GM19328 (cell line): Measurements from ENCODE around the gene TCP1.
"Not testable (repeated sequence)": the region's sequence is repeated elsewhere in the genome, so short reads cannot be mapped to it uniquely, and the experiment has no call there.

Experiments
- ATAC-seq: cut with Tn5 transposase; IDR thresholded peaks from one replicate; pipeline ENCODE4 v1.9.1; 2021; ENCODE audit warnings: mild to moderate bottlenecking, moderate library complexity; ENCODE audit not compliant: unreplicated experiment

Gene TCP1

GRCh38 chr6:159778131-159778530, 11.3 kb downstream of the TCP1 start:
- ATAC-seq: no peak

GRCh38 chr6:159777240-159777904, 12.0 kb downstream of the TCP1 start:
- ATAC-seq: no peak

- no peak for ATAC-seq
Observed at GRCh38 chr6:159772196-159772595, 17.2 kb downstream of the TCP1 start.

- ATAC-seq: no peak
Observed at GRCh38 chr6:159769470-159769869, 19.9 kb downstream of the TCP1 start.

- no peak for ATAC-seq
Observed at GRCh38 chr6:159766906-159767305, 22.5 kb downstream of the TCP1 start.

GRCh38 chr6:159762681-159763293, 26.6 kb downstream of the TCP1 start:
- ATAC-seq: no peak

GRCh38 chr6:159761873-159762680, 27.3 kb downstream of the TCP1 start, which contains the start of gene ACAT2:
TSS of gene ACAT2 (plus strand) at chr6:159762045. CDS start at chr6:159762088, 43 bp downstream.
- ATAC-seq: peak; percentile 97

- ATAC-seq: no peak
Observed at GRCh38 chr6:159761129-159761872, 28.1 kb downstream of the TCP1 start.

- no peak for ATAC-seq
Observed at GRCh38 chr6:159760602-159761057, 28.8 kb downstream of the TCP1 start.

- ATAC-seq: no peak
Observed at GRCh38 chr6:159759645-159760044, 29.8 kb downstream of the TCP1 start.

- ATAC-seq: no peak
Observed at GRCh38 chr6:159758031-159759001, 31.1 kb downstream of the TCP1 start.

GRCh38 chr6:159756508-159756907, 32.9 kb downstream of the TCP1 start:
- no peak for ATAC-seq

- ATAC-seq: no peak
Observed at GRCh38 chr6:159754959-159755914, 34.2 kb downstream of the TCP1 start.

GRCh38 chr6:159754401-159754800, 35.0 kb downstream of the TCP1 start:
- no peak for ATAC-seq

- ATAC-seq: no peak
Observed at GRCh38 chr6:159753081-159753872, 36.1 kb downstream of the TCP1 start.

- ATAC-seq: no peak
Observed at GRCh38 chr6:159751448-159751847, 38.0 kb downstream of the TCP1 start.

- not testable (repeated sequence) for ATAC-seq
Observed at GRCh38 chr6:159748127-159748526, 41.3 kb downstream of the TCP1 start.

- no peak for ATAC-seq
Observed at GRCh38 chr6:159746759-159747158, 42.6 kb downstream of the TCP1 start.
